Hepatocyte (in vitro differentiated cells): ENCODE measurements around the gene SCN1B.
"Not testable (repeated sequence)": the region's sequence is repeated elsewhere in the genome, so short reads cannot be mapped to it uniquely, and the experiment has no call there.

Experiments
- EZH2 ChIP-seq: fragments of 200-600 bp; sonication (generic); IDR thresholded peaks from 2 replicates; pipeline ENCODE4 v1.6.1; 2016; ENCODE audit warnings: antibody characterized with exemption, mild to moderate bottlenecking, borderline replicate concordance
- EZH2phosphoT487 ChIP-seq: fragments of 200-600 bp; sonication (generic); IDR thresholded peaks from one replicate; pipeline ENCODE4 v1.6.1; 2018; ENCODE audit warnings: antibody characterized with exemption, mild to moderate bottlenecking, low read depth, moderate library complexity; ENCODE audit not compliant: unreplicated experiment, severe bottlenecking
- TF ChIP-seq, protein P1 (sequence below): fragments of 200-600 bp; sonication (generic); IDR thresholded peaks from 2 replicates; pipeline ENCODE4 v1.5.1; 2016; ENCODE audit warnings: antibody characterized with exemption, mild to moderate bottlenecking; ENCODE audit not compliant: poor library complexity

DNA sequence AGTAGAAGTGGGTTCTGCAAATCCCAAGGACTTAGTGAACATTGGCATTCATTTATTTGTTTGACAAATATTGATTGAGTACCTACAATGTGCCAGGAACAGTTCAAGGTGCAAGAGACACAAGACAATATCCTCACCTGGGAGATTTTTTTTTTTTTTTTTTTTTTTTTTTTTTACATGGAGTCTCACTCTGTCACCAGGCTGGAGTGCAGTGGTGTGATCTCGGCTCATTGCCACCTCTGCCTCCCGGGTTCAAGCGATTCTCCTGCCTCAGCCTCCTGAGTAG, 1.7 kb upstream of the SCN1B start:
- TF ChIP-seq, protein P1, sequence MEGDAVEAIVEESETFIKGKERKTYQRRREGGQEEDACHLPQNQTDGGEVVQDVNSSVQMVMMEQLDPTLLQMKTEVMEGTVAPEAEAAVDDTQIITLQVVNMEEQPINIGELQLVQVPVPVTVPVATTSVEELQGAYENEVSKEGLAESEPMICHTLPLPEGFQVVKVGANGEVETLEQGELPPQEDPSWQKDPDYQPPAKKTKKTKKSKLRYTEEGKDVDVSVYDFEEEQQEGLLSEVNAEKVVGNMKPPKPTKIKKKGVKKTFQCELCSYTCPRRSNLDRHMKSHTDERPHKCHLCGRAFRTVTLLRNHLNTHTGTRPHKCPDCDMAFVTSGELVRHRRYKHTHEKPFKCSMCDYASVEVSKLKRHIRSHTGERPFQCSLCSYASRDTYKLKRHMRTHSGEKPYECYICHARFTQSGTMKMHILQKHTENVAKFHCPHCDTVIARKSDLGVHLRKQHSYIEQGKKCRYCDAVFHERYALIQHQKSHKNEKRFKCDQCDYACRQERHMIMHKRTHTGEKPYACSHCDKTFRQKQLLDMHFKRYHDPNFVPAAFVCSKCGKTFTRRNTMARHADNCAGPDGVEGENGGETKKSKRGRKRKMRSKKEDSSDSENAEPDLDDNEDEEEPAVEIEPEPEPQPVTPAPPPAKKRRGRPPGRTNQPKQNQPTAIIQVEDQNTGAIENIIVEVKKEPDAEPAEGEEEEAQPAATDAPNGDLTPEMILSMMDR = not testable (repeated sequence)
- not testable (repeated sequence) for TF ChIP-seq EZH2phosphoT487, EZH2
